GM12878 (cell line): ENCODE measurements around the gene CTNNA2. TPM values are rescaled to one million over a fixed set of nuclear protein-coding genes. Genes with fewer than 3 reads are reported as not detected.

ENCODE experiments used
- ATAC-seq: fragments of 200-7000 bp; cut with Tn5 transposase; 3 replicates; pipeline ENCODE4 v1.9.1; 2020; ENCODE audit warnings: mild to moderate bottlenecking, moderate library complexity
- BruUV-seq: library from RNA; stranded (reverse); fragments of 400-500 nt; replicated peaks from 2 replicates; lab custom pipeline; 2021; lab: Mats Ljungman, UMichigan
- CTCF ChIA-PET: fragments of 300-600 bp; sonication (Branson Sonifier 250); formaldehyde crosslinking; extraction: SDS; loops from one replicate; lab custom pipeline; 2021; ENCODE audit warnings: inconsistent platforms; lab: Yijun Ruan, JAX
- POLR2A ChIA-PET: fragments of 350-600 bp; formaldehyde crosslinking; extraction: SDS; loops from one replicate; lab custom pipeline; 2021; ENCODE audit warnings: inconsistent platforms; lab: Charles Lee
- RAD21 ChIA-PET: fragments of 300-600 bp; sonication (Branson Sonifier 250); formaldehyde crosslinking; loops from one replicate; lab custom pipeline; 2023; ENCODE audit warnings: antibody characterized with exemption; ENCODE audit not compliant: unreplicated experiment; lab: Charles Lee
- SMC1A ChIA-PET: fragments of 300-600 bp; sonication (Branson Sonifier 250); formaldehyde crosslinking; loops from one replicate; lab custom pipeline; 2023; ENCODE audit not compliant: unreplicated experiment, uncharacterized antibody; lab: Charles Lee
- DNase-seq: peaks from one replicate; pipeline ENCODE4 v3.0.0-alpha.2; 2011; ENCODE audit warnings: low read depth, low spot score
- FAIRE-seq: peaks from 3 replicates; lab custom pipeline; 2011; peaks lifted over from hg19 to GRCh38; lab: Jason Lieb, UNC
- H2AFZ ChIP-seq: 2 replicates; pipeline ENCODE4 v1.6.0; 2011; ENCODE audit warnings: low read depth, low read length, control low read depth; ENCODE audit not compliant: control insufficient read depth
- H3K27ac ChIP-seq: 2 replicates; pipeline ENCODE4 v1.5.1; 2011; ENCODE audit warnings: control low read depth; ENCODE audit not compliant: control insufficient read depth, insufficient read depth
- H3K27me3 ChIP-seq, 2 experiments: replicated peaks in 1 of 2; 2 replicates each; pipeline versions ENCODE4 v1.6.0 to v1.6.1; 2011; ENCODE audit warnings: low read length in 1 of 2; ENCODE audit not compliant: control insufficient read depth in 2 of 2, insufficient read depth in 2 of 2
- H3K36me3 ChIP-seq, 2 experiments: 2 replicates each; pipeline ENCODE4 v1.5.1; 2011; ENCODE audit warnings: low read length in 1 of 2; ENCODE audit not compliant: control insufficient read depth in 2 of 2, insufficient read depth in 2 of 2
- H3K4me1 ChIP-seq: 2 replicates; pipeline ENCODE4 v1.6.1; 2011; ENCODE audit warnings: mild to moderate bottlenecking, low read length, moderate library complexity, mixed read lengths; ENCODE audit not compliant: control insufficient read depth, insufficient read depth
- H3K4me2 ChIP-seq: 2 replicates; pipeline ENCODE4 v1.6.0; 2011; ENCODE audit warnings: control low read depth; ENCODE audit not compliant: control insufficient read depth, insufficient read depth
- H3K4me3 ChIP-seq: fragments of 200-600 bp; sonication (generic); 2 replicates; pipeline ENCODE4 v1.5.1; 2016
- H3K79me2 ChIP-seq: 2 replicates; pipeline ENCODE4 v1.6.0; 2011; ENCODE audit warnings: low read length; ENCODE audit not compliant: control insufficient read depth, insufficient read depth
- H3K9ac ChIP-seq: 2 replicates; pipeline ENCODE4 v1.8.0; 2011; ENCODE audit warnings: low read length, control low read depth, mixed read lengths; ENCODE audit not compliant: control insufficient read depth, insufficient read depth
- H3K9me3 ChIP-seq: replicated peaks from 3 replicates; pipeline ENCODE4 v1.5.1; 2011; ENCODE audit warnings: mild to moderate bottlenecking, low read length; ENCODE audit not compliant: control insufficient read depth, insufficient read depth
- H4K20me1 ChIP-seq: 2 replicates; pipeline ENCODE4 v1.6.0; 2011; ENCODE audit not compliant: control insufficient read depth, insufficient read depth
- ELK1 ChIP-seq: IDR thresholded peaks from 2 replicates; pipeline ENCODE4 v1.6.1; 2012; ENCODE audit warnings: low read depth, low read length, improper control_type of control experiment
- KAT2A ChIP-seq: conservative IDR thresholded peaks from 2 replicates; pipeline ENCODE4 v1.6.1; 2011; ENCODE audit warnings: low read depth, low read length; ENCODE audit not compliant: control insufficient read depth
- NFXL1 ChIP-seq: fragments of 450-650 bp; IDR thresholded peaks from 2 replicates; pipeline ENCODE4 v1.6.1; 2017; ENCODE audit warnings: antibody characterized with exemption, mild to moderate bottlenecking, borderline replicate concordance
- POU2F2 ChIP-seq: IDR thresholded peaks from 3 replicates; pipeline ENCODE4 v1.6.1; 2011; ENCODE audit warnings: low read depth, mild to moderate bottlenecking, low read length, borderline replicate concordance
- SIX5 ChIP-seq: IDR thresholded peaks from 2 replicates; pipeline ENCODE4 v1.6.1; 2011; ENCODE audit warnings: mild to moderate bottlenecking, low read depth, low read length, moderate library complexity; ENCODE audit not compliant: severe bottlenecking
- SMAD5 ChIP-seq: IDR thresholded peaks from 2 replicates; pipeline ENCODE4 v1.6.1; 2016; ENCODE audit warnings: antibody characterized with exemption, low read depth
- SP1 ChIP-seq: IDR thresholded peaks from one replicate; pipeline ENCODE4 v1.6.1; 2011; ENCODE audit warnings: low read depth, low read length
- YBX1 ChIP-seq: fragments of 450-650 bp; IDR thresholded peaks from 2 replicates; pipeline ENCODE4 v1.6.1; 2016; ENCODE audit warnings: antibody characterized with exemption
- ZBTB33 ChIP-seq: fragments of 450-650 bp; IDR thresholded peaks from 2 replicates; pipeline ENCODE4 v1.6.1; 2017; ENCODE audit warnings: mild to moderate bottlenecking
- ZNF274 ChIP-seq: IDR thresholded peaks from one replicate; pipeline ENCODE4 v1.8.0; 2011; ENCODE audit not compliant: insufficient read length, insufficient read depth
- WGBS: methylation state at CpG from one replicate; pipeline ENCODE4 v1.1.6; 2016; ENCODE audit warnings: low lambda C conversion rate; ENCODE audit not compliant: insufficient replicate concordance, insufficient coverage; ENCODE audit errors: missing lambda C conversion rate; 5-methylcytosine and 5-hydroxymethylcytosine counted together
- in situ Hi-C: fragments of 300-500 bp; cut with MboI; formaldehyde crosslinking; loops from 9 replicates; pipeline ENCODE4 v1.14.3; 2018; ENCODE audit warnings: mixed read lengths
- intact Hi-C: fragments of 100-400 bp; cut with micrococcal nuclease; formaldehyde crosslinking; loops from one replicate; pipeline ENCODE4 v1.14.2; 2022; ENCODE audit not compliant: unreplicated experiment
- polyA plus RNA-seq, 11 experiments: library from polyadenylated mRNA; depleted of rRNA in 4 of 11; unstranded in 6 of 11; stranded (reverse) in 5 of 11; fragments of >200 nt; fragmentation: Nextera tagmentation in 4 of 11; fragmentation: Illumina TruSeq in 1 of 11; extraction: Ambion mirVana in 4 of 11; extraction: Trizol in 1 of 11; gene quantifications; 1 replicate in 1 of 11; 2 replicates in 10 of 11; pipeline versions ENCODE4 v1.2.1 to v1.2.3, GENCODE V29; 2011 to 2016; ENCODE audit warnings: inconsistent platforms in 2 of 11, missing spikeins in 2 of 11, low read depth in 1 of 11
- total RNA-seq, 4 experiments: library from RNA; depleted of rRNA in 3 of 4; stranded (reverse); fragments of >200 nt in 3 of 4; fragmentation: Illumina TruSeq in 1 of 4; extraction: Trizol in 1 of 4; gene quantifications; 2 replicates each; pipeline versions ENCODE4 v1.2.1 to v1.2.3, GENCODE V29; 2013 to 2021

The CTNNA2 gene
- total and polyA plus RNA-seq, 10 of the 15 experiments (the other 5 are each of a cell fraction or from before 2014, with no cell fraction given): 2.4 to 36.2 (median 6.6) TPM

DNA sequence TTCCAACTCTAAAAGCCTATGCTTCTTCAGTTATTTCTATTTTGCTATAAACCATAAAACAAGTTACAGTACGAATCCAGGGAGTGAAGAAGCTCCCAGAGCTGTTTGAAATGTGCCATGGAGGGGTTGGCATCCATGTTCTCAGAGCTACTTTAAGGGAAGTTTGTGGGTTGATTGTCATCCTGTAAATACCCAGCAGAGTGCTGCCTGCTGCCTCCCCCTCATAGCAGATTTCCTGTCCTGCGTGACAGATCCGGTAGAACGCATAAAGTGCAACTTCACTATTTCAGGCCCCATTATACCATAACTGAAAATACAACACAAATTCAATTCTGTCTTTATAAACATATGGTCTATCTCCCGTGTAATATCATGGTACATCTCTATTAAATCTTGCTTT is 114.4 kb downstream of the CTNNA2 start:
- Histone ChIP-seq H3K36me3 (no peaks in the 10 kb centered on the region), H3K27ac (no peak overlapping the region), H3K9ac (no peak overlapping the region), H2AFZ (no peak overlapping the region), H3K27me3 (no peaks in the 10 kb centered on the region), H3K4me3 (no peak overlapping the region), H3K4me2 (no peak overlapping the region), H4K20me1 (no peaks in the 10 kb centered on the region)
- intact Hi-C loops: no loop called here
- CTCF ChIA-PET: no interaction called here
- no peak for ATAC-seq
- WGBS: 8% methylated on average over 5 of the region's 5 CpGs
- SMC1A ChIA-PET: no interaction called here
- TF ChIP-seq KAT2A (no peak), ZBTB33 (no peak), NFXL1 (no peak), ZNF274 (no peak), SMAD5 (no peak), ELK1 (no peak), POU2F2 (no peak), YBX1 (no peak), SIX5 (no peak), SP1 (no peak)
- TF ChIP-seq, all 136 proteins: peak for 0
- no peak for DNase-seq
- Histone ChIP-seq H3K79me2 (no peaks in the 10 kb centered on the region), H3K9me3 (no peaks in the 10 kb centered on the region), H3K4me1 (no peaks in the 10 kb centered on the region)
- in situ Hi-C loops: no loop called here
- RAD21 ChIA-PET: no interaction called here
- POLR2A ChIA-PET: no interaction called here
- no TSS peak for BruUV-seq
- no peak for FAIRE-seq
